ENCODE measurements around the gene PRKRIP1.
"Not testable (repeated sequence)": the region's sequence is repeated elsewhere in the genome, so short reads cannot be mapped to it uniquely, and the experiment has no call there.

Gene PRKRIP1

GRCh38 chr7:102432442-102433218, 36.5 kb downstream of the PRKRIP1 start:
- no peak for DNase-seq

- no peak for DNase-seq
These were observed 37.3 kb downstream of the PRKRIP1 start, which contains the start of gene ORAI2 for GRCh38 chr7:102433219-102434038. ORAI2 (plus strand) TSS chr7:102433575; CDS start chr7:102438957, 5,382 bp downstream.

GRCh38 chr7:102434039-102434486, 37.9 kb downstream of the PRKRIP1 start:
- no peak for DNase-seq

- no peak for DNase-seq
These were observed 40.0 kb downstream of the PRKRIP1 start for GRCh38 chr7:102436118-102436517.

- no peak for DNase-seq
These were observed 44.0 kb downstream of the PRKRIP1 start for GRCh38 chr7:102439963-102440795.

- no peak for DNase-seq
These were observed 49.0 kb downstream of the PRKRIP1 start for GRCh38 chr7:102444961-102445673.

GRCh38 chr7:102445674-102446071, 49.5 kb downstream of the PRKRIP1 start:
- no peak for DNase-seq

GRCh38 chr7:102446387-102447156, 50.4 kb downstream of the PRKRIP1 start:
- DNase-seq = no peak

- no peak for DNase-seq
These were observed 51.1 kb downstream of the PRKRIP1 start for GRCh38 chr7:102447311-102447710.

- DNase-seq = no peak
These were observed 53.0 kb downstream of the PRKRIP1 start for GRCh38 chr7:102449136-102449535.

- DNase-seq = no peak
These were observed 54.1 kb downstream of the PRKRIP1 start for GRCh38 chr7:102450242-102450641.

- DNase-seq = no peak
These were observed 55.4 kb downstream of the PRKRIP1 start for GRCh38 chr7:102451371-102452054.

GRCh38 chr7:102452451-102452850, 56.3 kb downstream of the PRKRIP1 start:
- no peak for DNase-seq

- no peak for DNase-seq
These were observed 57.2 kb downstream of the PRKRIP1 start for GRCh38 chr7:102453319-102453718.

GRCh38 chr7:102454468-102454867, 58.3 kb downstream of the PRKRIP1 start:
- DNase-seq = no peak

GRCh38 chr7:102454932-102455331, 58.8 kb downstream of the PRKRIP1 start:
- not testable (repeated sequence) for DNase-seq

GRCh38 chr7:102455596-102455995, 59.4 kb downstream of the PRKRIP1 start:
- no peak for DNase-seq

- DNase-seq = no peak
These were observed 60.2 kb downstream of the PRKRIP1 start for GRCh38 chr7:102456327-102456726.

- DNase-seq = no peak
These were observed 61.3 kb downstream of the PRKRIP1 start for GRCh38 chr7:102457352-102457924.

- DNase-seq = no peak
These were observed 63.2 kb downstream of the PRKRIP1 start for GRCh38 chr7:102459221-102459844.

Measured in NCI-H1048 (cell line).